ENCODE measurements around the gene FASN. TPM values are rescaled to one million over a fixed set of nuclear protein-coding genes. Genes with fewer than 3 reads are reported as not detected.

Gene FASN
- total and polyA plus RNA-seq, 2 experiments from 2014 or later: 85.9 to 276 TPM

DNA sequence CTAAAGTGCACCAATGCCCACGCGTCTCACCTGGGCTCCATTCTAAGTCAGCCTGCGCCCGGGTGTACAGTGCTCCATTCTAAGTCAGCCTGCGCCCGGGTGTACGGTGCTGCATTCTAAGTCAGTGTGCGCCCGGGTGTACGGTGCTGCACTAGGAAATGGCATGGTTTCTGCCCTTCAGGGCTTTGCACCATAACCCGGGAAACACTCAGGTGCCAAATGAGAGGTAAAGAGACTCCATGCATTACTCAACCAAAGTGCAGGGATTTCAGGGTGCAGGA, 29.2 kb upstream of the FASN start:
- Histone ChIP-seq H3K27me3 (no peaks in the 10 kb centered on the region), H3K36me3 (peaks cover 2% of the 10 kb centered on the region), H3K9me3 (ENCODE audit: low read depth) (no peaks in the 10 kb centered on the region), H3K27ac (no peak overlapping the region), H3K4me1 (ENCODE audit: low read depth) (peaks cover under 1% of the 10 kb centered on the region), H3K4me3 (no peak overlapping the region)
- no peak for DNase-seq (ENCODE audit: low read depth in 1 of 2, low spot score in 1 of 2)
- TF ChIP-seq, protein P1, sequence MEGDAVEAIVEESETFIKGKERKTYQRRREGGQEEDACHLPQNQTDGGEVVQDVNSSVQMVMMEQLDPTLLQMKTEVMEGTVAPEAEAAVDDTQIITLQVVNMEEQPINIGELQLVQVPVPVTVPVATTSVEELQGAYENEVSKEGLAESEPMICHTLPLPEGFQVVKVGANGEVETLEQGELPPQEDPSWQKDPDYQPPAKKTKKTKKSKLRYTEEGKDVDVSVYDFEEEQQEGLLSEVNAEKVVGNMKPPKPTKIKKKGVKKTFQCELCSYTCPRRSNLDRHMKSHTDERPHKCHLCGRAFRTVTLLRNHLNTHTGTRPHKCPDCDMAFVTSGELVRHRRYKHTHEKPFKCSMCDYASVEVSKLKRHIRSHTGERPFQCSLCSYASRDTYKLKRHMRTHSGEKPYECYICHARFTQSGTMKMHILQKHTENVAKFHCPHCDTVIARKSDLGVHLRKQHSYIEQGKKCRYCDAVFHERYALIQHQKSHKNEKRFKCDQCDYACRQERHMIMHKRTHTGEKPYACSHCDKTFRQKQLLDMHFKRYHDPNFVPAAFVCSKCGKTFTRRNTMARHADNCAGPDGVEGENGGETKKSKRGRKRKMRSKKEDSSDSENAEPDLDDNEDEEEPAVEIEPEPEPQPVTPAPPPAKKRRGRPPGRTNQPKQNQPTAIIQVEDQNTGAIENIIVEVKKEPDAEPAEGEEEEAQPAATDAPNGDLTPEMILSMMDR (IDR thresholded peaks at IDR 0.05; ENCODE audit: low read depth, low read length): no peak

DNA sequence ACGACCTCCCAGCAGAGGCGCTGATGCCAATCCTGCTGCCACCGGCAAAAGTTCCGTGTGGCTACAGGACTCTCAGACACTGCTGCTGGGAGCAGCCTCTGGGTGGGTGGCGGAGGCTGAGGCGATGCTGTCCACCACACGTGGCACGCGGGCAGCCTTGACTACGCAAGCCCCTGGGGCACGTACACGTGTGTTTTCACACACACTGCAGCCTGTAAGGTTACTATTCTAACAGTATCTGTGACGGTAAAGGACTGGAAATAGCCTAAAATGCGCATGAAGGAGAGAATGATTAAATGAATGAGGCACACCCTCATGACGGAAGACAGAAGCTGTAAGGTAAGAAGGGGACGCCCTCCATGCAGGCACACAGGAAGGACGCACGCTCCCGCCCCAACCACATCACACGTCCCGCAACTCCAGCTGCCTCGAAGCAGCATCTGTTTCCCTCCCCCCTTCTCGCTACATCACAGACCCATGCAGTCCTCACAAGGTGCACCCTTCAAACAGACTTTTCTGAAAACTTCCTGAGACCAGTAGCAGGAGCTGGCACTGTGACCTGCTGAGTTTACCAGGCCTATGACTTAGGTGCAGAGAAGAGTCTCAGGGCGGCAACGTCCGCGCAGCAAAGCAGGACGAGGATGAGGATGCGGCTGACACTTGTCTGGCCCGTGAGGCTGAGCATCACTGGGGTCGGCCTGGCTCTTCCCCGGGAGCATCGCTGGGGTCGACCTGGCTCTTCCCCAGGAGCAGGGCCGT, 28.7 kb upstream of the FASN start:
- H3K27ac ChIP-seq: no peak overlapping the region
- H3K36me3 ChIP-seq: peaks cover 2% of the 10 kb centered on the region
- H3K4me3 ChIP-seq: no peak overlapping the region
- no peaks in the 10 kb centered on the region for H3K9me3 ChIP-seq (ENCODE audit: low read depth)
- no peaks in the 10 kb centered on the region for H3K27me3 ChIP-seq
- no peak for DNase-seq (ENCODE audit: low read depth in 1 of 2, low spot score in 1 of 2)
- peaks cover 6% of the 10 kb centered on the region for H3K4me1 ChIP-seq (ENCODE audit: low read depth)
- TF ChIP-seq, protein P1 (IDR thresholded peaks at IDR 0.05; ENCODE audit: low read depth, low read length): no peak

DNA sequence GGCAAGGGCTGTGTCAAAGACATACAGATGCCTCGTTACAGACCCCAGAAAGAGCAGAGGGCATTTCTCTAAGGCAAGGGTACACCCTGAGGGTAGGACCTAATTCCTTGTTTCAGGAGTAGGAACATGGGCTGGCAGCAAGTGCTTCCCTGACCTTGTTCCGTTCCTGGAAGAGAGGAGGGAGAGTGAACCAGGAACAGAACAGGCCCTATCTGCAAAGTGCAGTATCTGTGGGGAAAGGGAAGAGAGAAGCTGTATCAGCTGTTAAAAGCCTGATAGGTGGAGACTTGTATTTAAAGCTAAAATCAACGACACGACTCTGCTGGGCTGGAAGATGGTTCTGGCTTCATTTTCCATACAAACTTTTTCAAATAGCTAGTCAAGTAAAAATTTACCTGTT, 26.1 kb upstream of the FASN start:
- peak overlapping the region; percentile 54 for H3K27ac ChIP-seq
- H3K27me3 ChIP-seq: no peaks in the 10 kb centered on the region
- H3K4me3 ChIP-seq: no peak overlapping the region
- peaks cover 18% of the 10 kb centered on the region for H3K4me1 ChIP-seq (ENCODE audit: low read depth)
- TF ChIP-seq, protein P1 (IDR thresholded peaks at IDR 0.05; ENCODE audit: low read depth, low read length): no peak
- H3K36me3 ChIP-seq: peaks cover 2% of the 10 kb centered on the region
- H3K9me3 ChIP-seq (ENCODE audit: low read depth): no peaks in the 10 kb centered on the region
- no peak for DNase-seq (ENCODE audit: low read depth in 1 of 2, low spot score in 1 of 2)

DNA sequence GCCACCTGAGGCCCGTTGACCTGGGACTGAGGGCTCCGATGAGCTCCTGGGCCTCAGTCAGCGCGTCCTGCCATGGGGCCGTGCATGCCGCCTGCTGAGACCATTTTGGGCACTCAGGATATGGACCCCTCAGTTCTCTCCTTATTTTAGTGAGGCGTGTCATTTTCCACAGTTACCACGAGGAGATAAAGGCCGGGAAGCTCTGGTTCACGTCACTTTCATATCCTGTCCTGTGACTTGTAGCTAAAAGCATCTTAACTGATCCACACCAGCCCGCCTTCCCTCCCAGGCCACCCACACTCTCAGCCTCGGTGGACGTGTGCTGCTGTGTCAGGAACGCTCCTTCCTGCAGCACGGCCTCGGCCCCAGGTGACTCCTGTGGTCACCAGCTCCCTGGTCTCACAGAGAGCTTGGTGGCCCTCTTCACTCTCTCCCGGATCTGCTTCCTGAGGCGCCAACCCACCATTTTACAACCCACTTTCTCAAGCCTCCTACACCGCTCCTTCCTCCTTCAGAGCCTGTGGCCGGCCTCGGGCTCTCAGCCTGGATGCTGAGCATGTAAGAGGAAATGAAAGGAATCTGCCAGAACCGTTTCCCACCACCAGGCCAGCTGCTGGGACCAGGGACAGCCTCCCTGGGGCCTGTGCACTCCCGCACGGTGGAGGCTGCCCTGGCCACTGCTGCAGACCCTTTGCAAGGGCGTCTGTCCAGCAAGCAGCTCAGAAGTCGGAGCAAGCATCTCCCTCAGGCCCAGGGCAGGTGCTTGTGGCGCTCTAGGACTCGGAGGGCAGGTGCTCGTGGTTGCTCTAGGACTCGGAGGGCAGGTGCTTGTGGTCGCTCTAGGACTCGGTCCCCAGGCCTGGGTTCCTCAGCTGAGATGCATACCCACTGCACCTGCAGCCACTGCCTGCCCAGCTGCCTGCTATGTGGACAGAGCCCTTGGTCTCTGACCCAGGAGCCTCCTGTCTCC, 23.9 kb upstream of the FASN start:
- DNase-seq (ENCODE audit: low read depth in 1 of 2, low spot score in 1 of 2): no peak
- peak overlapping the region; percentile 87 for H3K27ac ChIP-seq

DNA sequence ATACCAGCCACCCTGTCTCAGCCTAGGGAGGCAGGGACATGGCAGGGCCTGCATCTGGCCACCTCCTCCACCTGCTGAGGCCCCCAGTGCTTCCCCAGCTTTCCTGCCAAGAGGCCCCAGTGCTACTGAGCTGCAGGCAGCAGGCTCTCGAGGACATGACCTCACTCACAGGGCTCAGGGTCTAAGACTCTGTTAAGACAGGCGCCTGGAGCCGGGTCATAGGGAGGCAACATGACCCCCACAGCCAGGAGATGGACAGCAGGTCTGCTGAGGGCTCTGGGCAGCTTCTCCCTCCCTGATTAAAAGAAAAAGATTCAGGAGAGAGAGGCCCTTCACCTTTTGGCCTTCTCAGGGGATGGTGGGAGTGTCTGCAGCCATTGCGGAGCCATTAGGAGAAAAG, 23.2 kb upstream of the FASN start:
- Histone ChIP-seq H3K27me3 (no peaks in the 10 kb centered on the region), H3K27ac (peak overlapping the region; percentile 87), H3K36me3 (no peaks in the 10 kb centered on the region), H3K4me3 (no peak overlapping the region), H3K4me1 (ENCODE audit: low read depth) (peaks cover 45% of the 10 kb centered on the region), H3K9me3 (ENCODE audit: low read depth) (no peaks in the 10 kb centered on the region)
- TF ChIP-seq, protein P1 (IDR thresholded peaks at IDR 0.05; ENCODE audit: low read depth, low read length): no peak
- peak in 1 of 2 donors; percentile 31 for DNase-seq (ENCODE audit: low read depth in 1 of 2, low spot score in 1 of 2)

More for the DNA sequence above, 23.9 kb upstream of the FASN start:
- Histone ChIP-seq H3K36me3 (peaks cover 1% of the 10 kb centered on the region), H3K4me1 (ENCODE audit: low read depth) (peaks cover 38% of the 10 kb centered on the region), H3K9me3 (ENCODE audit: low read depth) (no peaks in the 10 kb centered on the region), H3K27me3 (no peaks in the 10 kb centered on the region), H3K4me3 (no peak overlapping the region)
- TF ChIP-seq, protein P1 (IDR thresholded peaks at IDR 0.05; ENCODE audit: low read depth, low read length): no peak

Measured in cardiac muscle cell (in vitro differentiated cells and primary cell).